ENCODE measurements around the gene ITPRID1. TPM values are rescaled to one million over a fixed set of nuclear protein-coding genes. Genes with fewer than 3 reads are reported as not detected.

The ITPRID1 gene
- polyA plus RNA-seq, 3 donors from 2014 or later: not detected

DNA sequence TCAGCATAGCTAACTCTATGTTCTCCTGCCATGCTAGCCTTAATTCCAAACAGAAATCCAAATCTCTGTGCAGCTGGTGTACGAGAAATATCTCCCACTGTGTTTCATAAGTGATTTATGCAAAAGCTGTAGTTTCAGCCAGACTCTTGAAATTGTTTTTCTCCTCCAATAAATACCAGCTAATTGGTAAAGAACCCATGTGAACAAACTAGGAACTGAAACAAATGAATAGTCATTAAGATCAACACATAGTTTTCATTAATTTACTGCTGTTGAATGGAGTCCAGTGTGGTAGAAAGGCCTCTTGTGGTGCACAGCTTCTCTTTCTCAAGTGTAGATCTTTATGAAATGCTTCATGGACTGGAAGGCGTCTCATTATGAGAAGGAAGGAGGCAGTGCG is 191.5 kb downstream of the ITPRID1 start:
- DNase-seq: no peak
- no peak overlapping the region for H3K4me3 Mint-ChIP-seq
- no peaks in the 10 kb centered on the region for H3K4me1 Mint-ChIP-seq
- no peaks in the 10 kb centered on the region for H3K27me3 Mint-ChIP-seq (ENCODE audit: low read depth in 3 of 3)
- H3K27ac Mint-ChIP-seq: no peak overlapping the region
- H3K36me3 Mint-ChIP-seq: no peaks in the 10 kb centered on the region
- no peaks in the 10 kb centered on the region for H3K9me3 Mint-ChIP-seq

DNA sequence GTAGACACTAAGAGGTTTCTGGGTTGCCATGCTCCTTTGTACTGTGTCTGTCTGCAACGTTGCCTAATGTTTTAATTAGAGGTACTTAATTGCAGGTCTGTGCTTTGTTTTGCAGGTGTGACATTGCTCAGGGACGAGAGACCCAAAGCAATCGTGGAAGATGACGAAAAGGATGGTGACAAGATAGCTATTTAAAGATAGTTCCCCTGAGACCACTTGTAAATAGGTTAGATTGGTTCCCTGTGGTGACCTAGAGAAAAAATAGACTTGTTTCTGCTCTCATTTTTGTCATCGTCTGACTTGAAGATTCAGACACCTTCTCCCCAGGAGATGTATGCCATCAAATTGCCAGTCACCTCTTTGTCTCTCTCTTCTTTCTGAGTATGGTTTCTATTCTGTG is 193.2 kb downstream of the ITPRID1 start:
- Mint-ChIP-seq H3K27ac (no peak overlapping the region), H3K27me3 (ENCODE audit: low read depth in 3 of 3) (peaks cover 0 to 2% (median 0%) of the 10 kb centered on the region in 3 donors), H3K36me3 (no peaks in the 10 kb centered on the region), H3K4me1 (no peaks in the 10 kb centered on the region), H3K9me3 (peaks cover 0 to 3% (median 0%) of the 10 kb centered on the region in 6 donors), H3K4me3 (no peak overlapping the region)
- no peak for DNase-seq

Other genes starting within 250 kb of the ITPRID1 start
- not detected for gene NEUROD6, start 173.4 kb upstream of the ITPRID1 start, polyA plus RNA-seq
- gene PPP1R17, start 173.1 kb downstream of the ITPRID1 start, polyA plus RNA-seq: not detected

Measured in immature natural killer cell (primary cell).